Right kidney (tissue), 1 donor: ENCODE results near the gene SLC2A5.

Experiments
- DNase-seq: peaks from one replicate; pipeline ENCODE4 v3.0.0-alpha.2; 2016

SLC2A5 gene

DNA sequence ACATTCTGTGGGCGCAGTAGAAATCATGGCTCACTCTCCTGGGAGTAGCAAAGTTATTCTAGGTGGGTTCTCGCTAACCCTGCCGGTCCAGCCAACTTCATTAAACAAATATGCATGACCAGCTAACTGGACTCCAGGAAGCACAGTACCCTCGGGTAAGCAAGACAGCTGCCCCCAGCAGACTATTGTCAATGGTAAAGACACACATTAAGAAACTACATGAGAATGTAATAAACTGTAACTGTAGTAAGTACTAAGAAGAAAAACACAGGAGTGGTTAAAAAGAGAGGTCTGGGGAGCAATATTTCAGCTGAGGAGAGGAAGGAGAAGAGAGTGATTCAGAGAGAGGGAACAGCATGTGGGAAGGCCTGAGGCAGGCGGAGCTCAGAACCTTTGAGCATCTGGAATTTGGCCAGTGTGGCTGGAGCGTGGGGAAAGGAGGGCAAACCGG lies 7.4 kb downstream of the SLC2A5 start:
- no peak for DNase-seq

GRCh38 chr1:9061252-9061960 lies 8.0 kb downstream of the SLC2A5 start:
- no peak for DNase-seq

- DNase-seq, result no peak
Observed at GRCh38 chr1:9059891-9060744, 9.3 kb downstream of the SLC2A5 start.

DNA sequence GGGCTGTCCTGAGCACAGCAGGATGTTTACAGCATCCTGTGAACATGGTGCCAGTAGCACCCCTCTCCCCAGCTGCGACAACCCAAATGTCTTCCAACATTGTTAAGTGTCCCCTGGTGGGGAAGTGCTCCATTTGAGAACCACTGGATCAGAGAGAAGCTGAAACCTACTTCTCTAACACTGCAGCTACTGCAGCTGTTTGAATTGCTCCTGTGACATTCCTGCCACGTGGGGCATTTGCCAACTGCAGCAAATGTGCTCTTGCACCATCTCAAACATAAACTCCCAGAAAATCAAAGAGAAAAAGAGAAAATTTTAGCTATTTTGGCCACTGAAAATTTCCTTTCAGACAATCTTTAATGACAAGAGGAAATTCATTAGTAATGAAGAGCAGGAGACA lies 11.0 kb downstream of the SLC2A5 start:
- no peak for DNase-seq

DNA sequence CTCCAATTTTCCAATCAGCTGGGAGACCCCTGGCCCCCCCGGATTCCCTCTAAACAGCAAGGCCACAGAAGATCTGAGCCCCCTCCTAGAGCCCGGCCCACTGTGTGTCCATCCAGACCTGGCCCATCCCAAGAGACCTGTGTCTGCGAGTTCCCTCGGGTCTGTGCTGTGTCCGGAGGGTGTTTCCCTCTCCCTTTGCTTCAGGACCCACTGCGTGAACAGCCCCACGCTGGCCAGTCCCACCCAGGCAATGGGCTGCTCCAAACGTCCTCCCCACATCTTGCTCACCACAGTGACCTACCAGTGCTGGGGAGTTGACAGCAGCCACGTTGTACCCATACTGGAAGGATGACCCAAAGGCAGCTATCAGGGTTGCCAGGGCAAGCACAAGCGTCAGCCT lies 11.6 kb downstream of the SLC2A5 start:
- no peak for DNase-seq

DNA sequence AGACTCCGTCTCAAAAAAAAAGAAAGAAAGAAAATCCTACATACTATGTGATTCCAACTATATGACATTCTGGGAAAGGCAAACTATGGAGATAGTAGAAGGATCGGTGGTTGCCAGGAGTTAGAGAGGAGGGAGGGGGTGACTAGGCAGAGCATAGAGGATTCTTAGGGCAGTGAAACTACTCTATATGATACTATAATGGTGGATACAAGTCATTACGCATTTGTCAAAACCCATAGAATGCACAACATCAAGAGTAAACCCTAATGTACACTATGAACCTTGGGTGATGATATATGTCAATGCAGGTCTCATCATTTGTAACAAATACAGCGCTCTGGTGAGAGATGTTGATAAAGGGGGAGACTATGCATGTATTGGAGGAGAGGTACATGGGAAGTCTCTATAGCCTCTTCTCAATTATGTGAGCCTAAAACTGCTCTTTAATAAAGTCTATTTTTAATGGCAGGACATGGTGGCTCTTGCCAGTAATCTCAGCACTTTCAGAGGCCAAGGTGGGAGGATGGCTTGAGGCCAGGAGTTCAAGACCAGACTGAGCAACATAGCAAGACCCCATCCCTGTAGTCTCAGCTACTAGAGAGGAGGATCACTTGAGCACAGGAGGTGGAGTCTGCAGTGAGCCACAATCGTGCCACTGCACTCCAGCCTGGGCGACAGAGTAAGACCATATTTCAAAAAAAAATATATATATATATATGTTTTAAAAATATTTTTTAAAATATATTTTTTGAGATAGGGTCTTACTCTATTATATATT lies 17.0 kb downstream of the SLC2A5 start:
- DNase-seq, result no peak

DNA sequence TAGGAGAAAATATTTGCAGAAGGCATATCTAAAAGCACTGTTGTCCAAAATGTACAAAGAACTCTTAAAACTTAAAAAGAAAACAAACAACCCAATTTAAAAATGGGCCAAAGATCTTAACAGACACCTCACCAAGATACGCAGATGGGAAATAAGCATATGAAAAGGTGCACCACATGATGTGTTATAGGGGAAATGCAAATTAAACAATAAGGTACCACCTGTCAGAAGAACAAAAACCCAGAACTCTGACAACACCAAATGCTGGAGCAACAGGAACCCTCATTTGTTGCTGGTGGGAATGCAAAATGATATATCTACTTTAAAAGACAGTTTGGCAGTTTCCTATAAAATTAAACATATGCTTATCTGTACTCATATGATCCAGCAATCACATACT lies 18.1 kb downstream of the SLC2A5 start:
- no peak for DNase-seq

GRCh38 chr1:9050803-9051202 lies 18.6 kb downstream of the SLC2A5 start:
- DNase-seq, result no peak

DNA sequence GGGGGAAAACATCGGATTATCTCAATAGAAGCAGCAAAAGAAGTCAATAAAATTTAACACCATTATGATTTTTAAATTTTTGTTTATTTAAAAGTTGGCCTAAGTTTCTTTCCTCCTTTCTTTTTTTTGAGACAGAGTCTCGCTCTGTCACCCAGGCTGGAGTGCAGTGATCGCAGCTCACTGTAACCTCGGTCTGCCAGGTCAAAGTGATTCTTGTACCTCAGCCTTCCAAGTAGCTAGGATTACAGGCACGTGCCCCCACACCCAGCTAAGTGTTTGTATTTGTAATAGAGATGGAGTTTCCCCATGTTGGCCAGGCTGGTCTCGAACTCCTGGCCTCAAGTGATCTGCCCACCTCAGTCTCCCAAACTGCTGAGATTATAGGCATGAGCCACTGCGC lies 20.9 kb downstream of the SLC2A5 start:
- DNase-seq, result no peak

GRCh38 chr1:9047019-9047418 lies 22.4 kb downstream of the SLC2A5 start:
- DNase-seq, result no peak

- DNase-seq, result no peak
Observed at GRCh38 chr1:9045861-9046510, 23.4 kb downstream of the SLC2A5 start.

DNA sequence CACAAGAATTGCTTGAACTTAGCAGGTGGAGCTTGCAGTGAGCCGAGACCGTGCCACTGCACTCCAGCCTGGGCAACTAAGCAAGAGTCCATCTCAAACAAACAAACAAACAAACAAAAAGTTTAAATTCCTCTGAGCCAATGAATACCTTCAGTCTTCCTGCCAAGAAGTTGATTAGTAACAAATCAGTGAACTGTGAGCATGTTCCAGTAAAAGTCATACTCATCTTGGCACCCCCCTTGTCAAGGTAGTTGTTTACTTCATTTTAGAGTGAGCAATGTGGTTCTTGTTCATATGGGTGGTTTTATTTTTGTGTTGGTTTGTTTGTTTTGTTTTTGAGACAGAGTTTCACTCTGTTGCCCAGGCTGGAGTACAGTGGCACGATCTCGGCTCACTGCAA lies 25.2 kb downstream of the SLC2A5 start:
- DNase-seq, result no peak

DNA sequence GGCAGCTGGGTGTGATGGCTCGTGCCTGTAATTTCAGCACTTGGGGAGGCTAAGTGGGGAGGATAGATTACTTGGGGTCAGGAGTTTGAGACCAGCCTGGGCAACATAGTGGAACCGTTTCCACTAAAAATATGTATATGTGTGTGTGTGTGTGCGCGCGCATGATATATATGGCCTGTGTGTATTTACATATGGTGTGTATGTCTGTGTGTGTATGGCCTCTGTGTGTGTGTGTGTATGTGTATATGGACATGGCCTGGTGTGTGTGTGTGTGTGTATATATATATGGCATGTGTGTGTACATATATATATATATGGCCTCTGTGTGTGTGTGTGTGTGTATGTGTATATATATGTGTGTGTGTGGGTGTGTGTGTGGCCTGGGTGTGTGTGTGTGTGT lies 27.2 kb downstream of the SLC2A5 start:
- no peak for DNase-seq

DNA sequence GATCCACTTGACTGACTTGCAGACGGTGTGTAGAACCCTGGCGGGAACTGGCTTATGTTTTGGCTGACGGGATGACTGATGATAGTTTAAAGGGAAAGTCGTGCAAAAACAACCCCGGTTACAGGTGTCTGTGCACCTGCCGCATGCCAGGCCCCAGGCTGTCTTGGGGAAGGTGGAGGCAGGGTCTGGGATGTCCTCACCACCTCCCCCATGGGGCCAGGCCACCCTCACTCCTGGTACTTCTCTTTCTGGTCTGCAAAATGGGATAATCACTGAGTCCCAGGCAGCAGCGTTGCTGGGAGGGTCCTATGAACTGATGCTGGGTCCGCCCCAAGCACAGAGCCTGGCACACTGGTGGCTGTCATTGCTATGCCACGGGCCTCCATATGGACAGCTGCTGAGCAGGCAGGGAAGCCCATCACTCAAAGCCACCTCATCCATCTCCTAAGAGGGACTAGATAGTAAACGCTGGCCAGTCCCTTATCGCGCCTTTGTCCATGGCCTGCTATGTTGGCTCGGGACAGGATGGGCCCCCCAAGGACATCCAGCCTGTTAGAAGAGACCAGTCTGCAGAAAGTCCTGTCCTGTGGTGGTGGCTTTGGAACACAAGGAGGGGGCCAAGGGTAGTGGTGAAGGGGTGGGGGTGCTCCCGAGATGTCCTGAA lies 28.2 kb downstream of the SLC2A5 start:
- DNase-seq, result no peak

GRCh38 chr1:9040659-9041030 lies 28.8 kb downstream of the SLC2A5 start:
- DNase-seq, result no peak

DNA sequence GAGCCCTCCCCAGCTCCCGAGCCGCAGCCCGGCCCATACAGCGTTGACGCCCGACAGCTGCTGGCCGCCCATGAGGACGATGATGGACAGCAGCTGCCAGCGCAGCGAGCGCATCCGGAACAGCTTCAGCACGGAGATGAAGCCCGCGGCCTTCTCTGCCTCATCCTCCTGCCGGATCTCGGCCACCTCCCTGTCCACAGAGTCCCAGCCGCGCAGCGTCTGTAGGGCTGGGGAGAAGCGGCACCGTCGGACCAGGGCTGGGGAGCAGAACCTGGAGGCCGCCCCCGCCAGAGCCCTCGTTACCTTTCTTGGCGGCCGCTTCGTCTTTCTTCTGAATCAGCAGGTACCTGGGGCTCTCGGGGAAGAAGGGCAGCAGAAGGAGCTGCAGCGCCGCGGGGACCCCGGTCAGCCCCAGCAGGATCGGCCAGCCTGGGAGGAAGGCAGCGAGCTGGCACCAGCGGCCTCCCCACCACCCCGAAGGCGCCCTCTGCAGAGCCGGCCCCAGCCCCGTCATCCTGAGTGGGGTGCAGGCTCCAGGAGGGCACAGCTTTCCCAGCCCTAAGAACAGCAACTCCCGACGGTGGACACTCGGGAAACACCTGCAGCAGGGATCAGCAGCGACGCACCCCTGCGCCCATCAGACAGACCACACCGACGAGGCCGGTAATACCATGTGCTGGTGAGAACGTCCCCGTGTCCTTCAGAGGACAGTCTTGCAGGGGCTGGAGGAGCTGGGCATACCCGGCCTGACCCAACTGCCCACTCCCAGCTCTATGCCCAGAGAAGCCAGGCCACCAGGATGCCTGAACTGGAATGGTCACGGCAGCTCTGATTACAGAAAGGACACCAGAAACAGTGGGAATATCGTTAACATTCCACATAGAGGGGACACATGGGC lies 29.4 kb downstream of the SLC2A5 start:
- DNase-seq, result no peak

GRCh38 chr1:9038881-9039760 lies 30.3 kb downstream of the SLC2A5 start:
- no peak for DNase-seq

DNA sequence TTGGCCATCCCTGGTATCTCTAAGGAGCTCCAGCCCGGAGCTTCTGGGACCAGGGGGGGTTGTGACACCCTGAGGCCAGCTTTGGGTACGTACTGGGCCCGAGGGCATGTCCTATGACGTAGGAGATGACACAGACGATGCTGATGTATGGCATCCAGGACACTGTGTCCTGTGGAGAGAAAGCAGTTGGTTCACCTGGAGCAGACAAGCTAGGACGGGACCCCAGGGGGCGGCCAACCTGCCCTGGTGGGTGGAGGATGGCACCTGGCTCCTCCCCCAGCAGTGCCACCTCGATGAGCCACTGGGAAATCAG lies 31.1 kb downstream of the SLC2A5 start:
- no peak for DNase-seq

GRCh38 chr1:9037476-9038337 lies 31.7 kb downstream of the SLC2A5 start:
- no peak for DNase-seq
